Activated naive CD4-positive, alpha-beta T cell treated with anti-CD3 and anti-CD28 coated beads, Interleukin-2, amount 50 U/mL, for 16 hours (primary cell): Measurements from ENCODE around the gene NCOA7.
"Not testable (repeated sequence)": the region's sequence is repeated elsewhere in the genome, so short reads cannot be mapped to it uniquely, and the experiment has no call there.

Source experiments
- DNase-seq: peaks from one replicate; pipeline ENCODE4 v3.0.0-alpha.2; 2020

The NCOA7 gene

GRCh38 chr6:125884634-125885371, 94.0 kb downstream of the NCOA7 start:
- no peak for DNase-seq

GRCh38 chr6:125886021-125886420, 95.3 kb downstream of the NCOA7 start:
- no peak for DNase-seq

GRCh38 chr6:125886914-125887313, 96.2 kb downstream of the NCOA7 start:
- no peak for DNase-seq

GRCh38 chr6:125887372-125887771, 96.6 kb downstream of the NCOA7 start:
- DNase-seq = no peak

GRCh38 chr6:125888989-125889656, 98.4 kb downstream of the NCOA7 start:
- DNase-seq = no peak

GRCh38 chr6:125899726-125900182, 109.0 kb downstream of the NCOA7 start:
- DNase-seq = no peak

- DNase-seq = no peak
Measured at GRCh38 chr6:125904871-125905270, 114.1 kb downstream of the NCOA7 start.

- peak; percentile 59 for DNase-seq
Measured at GRCh38 chr6:125906158-125906998, 115.6 kb downstream of the NCOA7 start.

GRCh38 chr6:125910527-125910926, 119.8 kb downstream of the NCOA7 start:
- no peak for DNase-seq

GRCh38 chr6:125911051-125911451, 120.3 kb downstream of the NCOA7 start:
- DNase-seq = not testable (repeated sequence)

GRCh38 chr6:125912430-125912829, 121.7 kb downstream of the NCOA7 start:
- not testable (repeated sequence) for DNase-seq

GRCh38 chr6:125913145-125913544, 122.4 kb downstream of the NCOA7 start:
- no peak for DNase-seq

- DNase-seq = no peak
Measured at GRCh38 chr6:125913864-125914351, 123.1 kb downstream of the NCOA7 start.

- DNase-seq = no peak
Measured at GRCh38 chr6:125918230-125918629, 127.5 kb downstream of the NCOA7 start.

- DNase-seq = peak; percentile 55
Measured at GRCh38 chr6:125918681-125919566, 128.2 kb downstream of the NCOA7 start.

- DNase-seq = no peak
Measured at GRCh38 chr6:125919618-125920017, 128.9 kb downstream of the NCOA7 start.

GRCh38 chr6:125922322-125922860, 131.6 kb downstream of the NCOA7 start:
- no peak for DNase-seq

- DNase-seq = no peak
Measured at GRCh38 chr6:125923366-125923877, 132.7 kb downstream of the NCOA7 start.

- no peak for DNase-seq
Measured at GRCh38 chr6:125924169-125924568, 133.4 kb downstream of the NCOA7 start.

- no peak for DNase-seq
Measured at GRCh38 chr6:125924697-125925358, 134.1 kb downstream of the NCOA7 start.

- no peak for DNase-seq
Measured at GRCh38 chr6:125926711-125927110, 136.0 kb downstream of the NCOA7 start.
